GM12873 (cell line): ENCODE data around the gene CNNM2.

ENCODE experiments used
- CTCF ChIP-seq: IDR thresholded peaks from 2 replicates; pipeline ENCODE4 v1.5.1; 2012; ENCODE audit warnings: low read depth, mild to moderate bottlenecking, moderate library complexity, low read length, control low read depth; ENCODE audit not compliant: insufficient read depth; ENCODE audit errors: missing control alignments

CNNM2 gene

GRCh38 chr10:102970562-102971340 lies 52.7 kb downstream of the CNNM2 start:
- no peak for TF ChIP-seq CTCF

- TF ChIP-seq CTCF = no peak
Measured at GRCh38 chr10:102975483-102976379, 57.6 kb downstream of the CNNM2 start.

- no peak for TF ChIP-seq CTCF
Measured at GRCh38 chr10:102982296-102982695, 64.2 kb downstream of the CNNM2 start.

- TF ChIP-seq CTCF = no peak
Measured at GRCh38 chr10:102984086-102984485, 66.0 kb downstream of the CNNM2 start.

DNA sequence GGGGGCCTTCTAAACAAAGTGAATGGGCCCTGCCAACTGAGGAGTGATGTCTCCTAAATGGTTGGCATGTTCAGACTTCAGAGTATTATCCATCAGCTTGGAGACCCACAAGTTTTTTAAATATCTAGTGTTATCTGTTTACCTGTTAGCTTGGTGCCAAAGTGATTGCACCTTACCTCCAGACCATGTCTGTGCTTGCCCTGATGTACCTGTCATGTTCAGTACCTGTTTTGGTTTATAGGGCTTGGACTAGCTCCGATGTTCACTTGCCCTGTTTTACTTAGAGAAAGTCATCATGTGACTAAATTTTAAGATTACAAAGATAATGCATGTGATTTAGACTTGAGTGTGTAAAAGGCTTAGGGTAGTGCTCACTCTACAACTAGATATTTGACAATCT lies 67.7 kb downstream of the CNNM2 start:
- TF ChIP-seq CTCF = no peak

DNA sequence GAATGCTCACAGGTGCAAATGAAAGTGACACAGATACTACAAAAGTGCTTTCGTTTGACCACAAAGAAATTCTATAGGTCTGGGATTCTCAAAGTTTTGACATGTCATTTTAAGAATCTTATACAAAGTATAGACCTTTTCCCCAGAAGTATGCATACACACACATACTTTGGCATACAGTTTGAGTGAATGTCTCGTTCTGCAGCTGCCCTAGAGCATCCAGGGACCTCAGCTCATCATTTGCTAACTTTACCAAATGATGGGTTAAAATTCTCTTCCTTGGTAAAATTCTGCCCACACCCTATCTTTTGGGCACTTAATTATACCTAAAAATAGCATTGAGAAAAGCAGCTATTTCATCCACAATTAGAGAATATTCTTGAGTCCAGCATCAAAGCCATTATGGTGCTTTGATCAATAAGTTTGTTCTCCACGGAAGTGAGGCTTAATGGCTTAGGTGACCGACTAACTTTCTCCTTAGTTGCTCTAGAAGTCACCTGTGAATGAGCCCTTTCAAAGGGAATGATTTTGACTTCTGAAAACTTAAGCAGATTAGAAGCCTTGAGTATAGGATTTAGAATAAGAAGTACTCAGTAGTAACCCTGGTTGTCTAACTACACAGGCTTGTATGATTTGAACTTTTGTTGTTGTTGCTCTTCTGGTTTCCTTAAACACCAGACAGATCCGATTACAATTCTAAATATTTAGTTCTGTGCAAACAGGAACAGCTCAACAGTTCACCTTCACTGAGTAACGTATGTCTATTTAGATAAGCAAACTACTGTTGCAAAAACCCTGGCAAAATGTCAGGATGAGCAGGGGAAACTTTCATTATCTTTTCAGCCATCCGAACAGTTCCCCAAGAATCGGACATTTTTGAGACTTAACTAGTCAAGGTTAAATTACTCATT lies 70.6 kb downstream of the CNNM2 start:
- TF ChIP-seq CTCF = no peak
